ENCODE measurements around the gene CORO1C.

- TF ChIP-seq CTCF (IDR thresholded peaks at IDR 0.05) = no peak
- TF ChIP-seq EZH2phosphoT487 (IDR thresholded peaks at IDR 0.05) = no peak
- no peak for TF ChIP-seq EZH2 (IDR thresholded peaks at IDR 0.05)
Observed at GRCh38 chr12:108608616-108609015, 122.7 kb downstream of the CORO1C start.
